Measurements from ENCODE around the gene SHISA5. TPM values are rescaled to one million over a fixed set of nuclear protein-coding genes. Genes with fewer than 3 reads are reported as not detected.

SHISA5 gene
- total RNA-seq, 2 donors from 2014 or later = 73.3 to 108 TPM

GRCh38 chr3:48439820-48440589 is 64.0 kb downstream of the SHISA5 start, which contains the start of the genes CCDC51 and TMA7:
Gene CCDC51, minus strand, starts transcription at chr3:48440119. Its CDS starts 4,991 bp downstream, at chr3:48435128.
Gene TMA7, plus strand, starts transcription at chr3:48440257. Its CDS starts 40 bp downstream, at chr3:48440297.
- intact Hi-C loops (cut with DNase I) = loop anchor here in 1 of 2 donors (5.0 kb wide), 1 partner anchor 168 kb away; no protein-coding TSS in a partner anchor

GRCh38 chr3:48437812-48438211 is 66.2 kb downstream of the SHISA5 start:
- intact Hi-C loops (cut with DNase I) = loop anchor here in 1 of 2 donors (5.0 kb wide), 1 partner anchor 166 kb away; no protein-coding TSS in a partner anchor
- DNase-seq = no peak
- no peak for ATAC-seq

More at GRCh38 chr3:48439820-48440589, 64.0 kb downstream of the SHISA5 start, which contains the start of the genes CCDC51 and TMA7:
- DNase-seq (peak; percentile 99), ATAC-seq (peak; percentile 98 to 100)

GRCh38 chr3:48436855-48437254 is 67.1 kb downstream of the SHISA5 start:
- intact Hi-C loops (cut with DNase I) = loop anchor here (1.0 to 5.0 kb wide), 3 partner anchors 37 to 165 kb away; no protein-coding TSS in a partner anchor
- no peak for ATAC-seq
- no peak for DNase-seq

GRCh38 chr3:48436477-48436787 is 67.5 kb downstream of the SHISA5 start:
- ATAC-seq = no peak
- intact Hi-C loops (cut with DNase I) = loop anchor here (1.0 to 5.0 kb wide), 3 partner anchors 36 to 164 kb away; no protein-coding TSS in a partner anchor
- DNase-seq = no peak

- peak; percentile 31 to 40 for ATAC-seq
- intact Hi-C loops (cut with DNase I) = loop anchor here (1.0 to 5.0 kb wide), 4 partner anchors 35 to 164 kb away; no protein-coding TSS in a partner anchor
- DNase-seq = peak; percentile 88
Observed at GRCh38 chr3:48435774-48436476, 68.0 kb downstream of the SHISA5 start.

GRCh38 chr3:48435223-48435595 is 68.8 kb downstream of the SHISA5 start:
- no peak for ATAC-seq
- intact Hi-C loops (cut with DNase I) = loop anchor here (1.0 to 5.0 kb wide), 2 partner anchors 34 to 163 kb away; no protein-coding TSS in a partner anchor

GRCh38 chr3:48434591-48435222 is 69.3 kb downstream of the SHISA5 start:
- no peak for DNase-seq
- intact Hi-C loops (cut with DNase I) = loop anchor here (1.0 to 5.0 kb wide), 2 partner anchors 33 to 162 kb away; no protein-coding TSS in a partner anchor
- ATAC-seq = no peak

More at GRCh38 chr3:48435223-48435595, 68.8 kb downstream of the SHISA5 start:
- no peak for DNase-seq

GRCh38 chr3:48433472-48434118 is 70.4 kb downstream of the SHISA5 start:
- DNase-seq = peak; percentile 51
- ATAC-seq = peak in 1 of 2 donors; percentile 35
- intact Hi-C loops (cut with DNase I) = no loop called here

- DNase-seq = no peak
- intact Hi-C loops (cut with DNase I) = no loop called here
- no peak for ATAC-seq
Observed at GRCh38 chr3:48432411-48433371, 71.3 kb downstream of the SHISA5 start.

- no peak for DNase-seq
- no peak for ATAC-seq
- intact Hi-C loops (cut with DNase I) = no loop called here
Observed at GRCh38 chr3:48431224-48432029, 72.5 kb downstream of the SHISA5 start.

- intact Hi-C loops (cut with DNase I) = no loop called here
- DNase-seq = no peak
- no peak for ATAC-seq
Observed at GRCh38 chr3:48430708-48431101, 73.3 kb downstream of the SHISA5 start.

GRCh38 chr3:48429960-48430707 is 73.8 kb downstream of the SHISA5 start, which contains the start of gene PLXNB1:
Gene PLXNB1, minus strand, starts transcription at chr3:48430086. Its CDS starts 5,475 bp downstream, at chr3:48424611.
- ATAC-seq = peak; percentile 21 to 30
- intact Hi-C loops (cut with DNase I) = no loop called here
- peak; percentile 66 for DNase-seq

GRCh38 chr3:48429317-48429959 is 74.5 kb downstream of the SHISA5 start:
- ATAC-seq (peak; percentile 33 to 54), DNase-seq (peak; percentile 66)
- intact Hi-C loops (cut with DNase I) = no loop called here

GRCh38 chr3:48428572-48429316 is 75.2 kb downstream of the SHISA5 start:
- ATAC-seq (peak; percentile 13 to 36), DNase-seq (peak; percentile 57)
- intact Hi-C loops (cut with DNase I) = no loop called here

- ATAC-seq (no peak), DNase-seq (no peak)
- intact Hi-C loops (cut with DNase I) = no loop called here
Observed at GRCh38 chr3:48428088-48428571, 75.8 kb downstream of the SHISA5 start.
